ENCODE data around the gene LGALSL.

DNA sequence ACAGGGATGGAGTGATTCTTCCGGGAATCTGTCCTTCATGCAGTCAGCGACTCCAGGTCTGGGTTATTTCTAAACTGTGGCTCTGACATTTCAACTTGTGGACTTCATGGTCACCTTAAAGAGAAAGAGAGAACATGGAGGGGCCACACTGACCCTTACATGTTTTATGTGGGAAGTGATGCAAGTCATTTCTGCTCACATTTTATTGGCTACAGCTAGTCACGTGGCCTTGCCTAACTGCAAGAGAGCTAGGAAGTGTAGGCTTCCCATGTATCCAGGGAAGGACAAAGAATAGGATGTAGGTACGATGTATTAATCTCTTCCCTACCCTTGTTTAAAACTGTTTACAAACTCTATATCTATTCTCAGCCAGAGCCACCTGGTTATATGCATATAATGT lies 39.8 kb downstream of the LGALSL start:
- TF ChIP-seq, protein P1, sequence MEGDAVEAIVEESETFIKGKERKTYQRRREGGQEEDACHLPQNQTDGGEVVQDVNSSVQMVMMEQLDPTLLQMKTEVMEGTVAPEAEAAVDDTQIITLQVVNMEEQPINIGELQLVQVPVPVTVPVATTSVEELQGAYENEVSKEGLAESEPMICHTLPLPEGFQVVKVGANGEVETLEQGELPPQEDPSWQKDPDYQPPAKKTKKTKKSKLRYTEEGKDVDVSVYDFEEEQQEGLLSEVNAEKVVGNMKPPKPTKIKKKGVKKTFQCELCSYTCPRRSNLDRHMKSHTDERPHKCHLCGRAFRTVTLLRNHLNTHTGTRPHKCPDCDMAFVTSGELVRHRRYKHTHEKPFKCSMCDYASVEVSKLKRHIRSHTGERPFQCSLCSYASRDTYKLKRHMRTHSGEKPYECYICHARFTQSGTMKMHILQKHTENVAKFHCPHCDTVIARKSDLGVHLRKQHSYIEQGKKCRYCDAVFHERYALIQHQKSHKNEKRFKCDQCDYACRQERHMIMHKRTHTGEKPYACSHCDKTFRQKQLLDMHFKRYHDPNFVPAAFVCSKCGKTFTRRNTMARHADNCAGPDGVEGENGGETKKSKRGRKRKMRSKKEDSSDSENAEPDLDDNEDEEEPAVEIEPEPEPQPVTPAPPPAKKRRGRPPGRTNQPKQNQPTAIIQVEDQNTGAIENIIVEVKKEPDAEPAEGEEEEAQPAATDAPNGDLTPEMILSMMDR (IDR thresholded peaks at IDR 0.05), result no peak
- TF ChIP-seq POLR2A (IDR thresholded peaks at IDR 0.05), result no peak
